Inferior parietal cortex (tissue), 1 donor: ENCODE results near the gene MTA2.

Experiments used
- DNase-seq: peaks from one replicate; pipeline ENCODE4 v3.0.0-alpha.2; 2016; ENCODE audit errors: extremely low spot score

The MTA2 gene

DNA sequence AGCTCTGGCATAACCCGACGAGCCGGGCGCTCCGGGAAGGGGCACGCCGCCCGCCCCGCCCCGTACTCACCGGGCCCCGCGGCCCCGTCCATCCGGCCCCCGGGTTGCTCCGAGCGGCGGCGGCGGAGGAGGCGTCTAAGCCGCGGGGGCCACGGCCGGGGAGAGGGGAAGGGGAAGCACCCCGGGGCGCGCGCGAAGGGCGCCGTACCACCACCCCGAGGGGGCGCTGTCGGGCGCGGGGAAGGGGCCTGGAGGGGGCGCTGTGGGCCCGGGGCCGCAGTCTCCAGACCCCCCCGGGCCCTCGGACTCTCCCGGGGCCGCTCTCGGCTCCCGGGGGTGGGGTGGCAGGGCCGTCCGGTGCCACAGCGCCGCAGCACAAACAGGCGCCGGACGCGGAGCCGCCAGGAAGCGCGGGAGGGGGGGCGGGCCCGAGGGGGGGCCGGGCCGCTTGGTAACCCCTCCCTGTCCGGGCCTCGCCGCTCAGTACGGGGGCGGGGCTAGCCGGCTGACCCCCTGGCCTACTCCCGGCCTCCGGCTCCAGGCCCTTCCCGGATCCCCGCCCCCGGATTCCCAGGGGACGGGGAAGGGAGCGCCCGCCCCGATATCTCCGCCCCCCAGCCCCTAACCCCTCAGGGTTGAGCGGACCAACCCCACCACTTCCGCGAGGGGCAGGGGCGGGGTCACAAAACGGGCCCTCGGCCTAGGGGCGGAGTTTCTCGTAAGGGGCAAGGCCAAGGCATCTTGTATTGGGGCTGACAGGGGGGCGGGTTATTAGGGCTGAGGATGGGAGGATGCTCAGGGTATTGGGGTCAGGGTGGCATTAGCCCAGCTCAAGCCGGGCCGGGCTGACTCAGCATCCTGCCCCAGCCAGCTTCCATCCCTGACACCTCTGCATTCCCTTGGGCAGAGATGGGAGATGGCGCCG lies 11.0 kb upstream of the MTA2 start, which contains the start of the genes EML3 and ROM1:
TSS of gene EML3 (minus strand) at position 410 of the 925 bp plus-strand sequence. CDS start at position 92, 318 bp downstream.
TSS of gene ROM1 (plus strand) at position 892 of the 925 bp plus-strand sequence. CDS start at position 917, 25 bp downstream.
- peak; percentile 58 for DNase-seq

GRCh38 chr11:62611705-62612365 lies 10.2 kb upstream of the MTA2 start:
- DNase-seq: no peak

- DNase-seq: no peak
Measured at GRCh38 chr11:62610814-62611704, 9.4 kb upstream of the MTA2 start.

DNA sequence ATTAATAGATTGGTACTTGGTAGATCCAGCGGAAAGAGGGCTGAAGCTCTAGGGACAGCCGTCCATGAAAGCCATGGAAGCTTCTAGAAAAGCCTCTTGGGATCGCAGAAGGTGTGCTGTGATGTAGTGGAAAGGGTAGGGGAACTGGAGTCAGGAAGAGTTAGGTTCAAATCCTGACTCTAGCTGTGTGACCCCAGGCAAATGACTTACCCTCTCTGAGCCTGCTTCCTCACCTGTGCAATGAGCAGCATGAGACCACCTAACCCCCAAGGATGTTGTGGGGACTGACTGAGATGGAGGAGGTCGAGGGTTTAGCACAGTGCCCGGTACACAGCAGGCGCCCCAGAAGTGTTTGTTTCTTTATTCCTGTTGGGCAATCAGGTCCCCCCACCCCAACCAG lies 8.7 kb upstream of the MTA2 start:
- no peak for DNase-seq

DNA sequence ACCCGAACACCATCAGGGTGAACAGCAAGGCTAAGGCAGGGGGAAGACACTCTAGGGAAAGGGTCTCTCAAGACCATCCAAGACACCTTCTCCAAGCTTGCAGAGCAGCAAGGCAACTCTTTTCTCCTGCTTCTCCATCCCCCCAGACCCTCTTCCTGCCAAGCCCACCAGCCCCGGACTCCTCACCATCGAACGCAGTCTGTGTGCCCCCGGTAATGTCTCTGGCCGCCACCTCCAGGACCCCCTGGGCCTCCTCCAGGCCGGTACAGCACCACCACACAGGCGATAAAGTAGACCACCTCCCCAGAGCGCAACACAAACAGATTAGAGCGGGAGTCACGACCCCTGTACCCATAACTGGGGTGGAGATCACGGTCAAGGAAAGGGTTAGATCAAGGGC lies 7.1 kb upstream of the MTA2 start:
- no peak for DNase-seq

GRCh38 chr11:62607714-62608113 lies 6.0 kb upstream of the MTA2 start:
- DNase-seq: no peak

DNA sequence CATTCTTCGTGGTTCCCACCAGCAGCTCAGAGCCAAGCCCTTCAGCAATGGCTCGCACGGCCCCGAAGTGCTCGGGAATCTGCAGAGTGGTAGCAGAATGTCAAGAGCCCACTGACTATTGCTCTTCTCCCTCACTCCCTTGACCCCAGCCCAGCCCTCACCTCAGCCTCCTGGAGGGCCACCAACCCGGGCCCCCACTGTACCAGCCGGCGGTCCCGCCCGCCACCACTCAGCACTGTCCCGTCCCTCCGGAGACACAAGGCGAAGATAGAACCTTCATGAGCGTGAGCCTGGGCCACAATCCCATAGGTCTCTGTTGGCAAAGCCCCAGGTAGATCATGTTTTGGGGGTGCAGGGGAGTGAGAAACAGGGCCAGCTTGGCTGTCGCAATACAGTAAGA lies 4.2 kb upstream of the MTA2 start:
- no peak for DNase-seq

- DNase-seq: no peak
Measured at GRCh38 chr11:62605467-62605866, 3.8 kb upstream of the MTA2 start.

DNA sequence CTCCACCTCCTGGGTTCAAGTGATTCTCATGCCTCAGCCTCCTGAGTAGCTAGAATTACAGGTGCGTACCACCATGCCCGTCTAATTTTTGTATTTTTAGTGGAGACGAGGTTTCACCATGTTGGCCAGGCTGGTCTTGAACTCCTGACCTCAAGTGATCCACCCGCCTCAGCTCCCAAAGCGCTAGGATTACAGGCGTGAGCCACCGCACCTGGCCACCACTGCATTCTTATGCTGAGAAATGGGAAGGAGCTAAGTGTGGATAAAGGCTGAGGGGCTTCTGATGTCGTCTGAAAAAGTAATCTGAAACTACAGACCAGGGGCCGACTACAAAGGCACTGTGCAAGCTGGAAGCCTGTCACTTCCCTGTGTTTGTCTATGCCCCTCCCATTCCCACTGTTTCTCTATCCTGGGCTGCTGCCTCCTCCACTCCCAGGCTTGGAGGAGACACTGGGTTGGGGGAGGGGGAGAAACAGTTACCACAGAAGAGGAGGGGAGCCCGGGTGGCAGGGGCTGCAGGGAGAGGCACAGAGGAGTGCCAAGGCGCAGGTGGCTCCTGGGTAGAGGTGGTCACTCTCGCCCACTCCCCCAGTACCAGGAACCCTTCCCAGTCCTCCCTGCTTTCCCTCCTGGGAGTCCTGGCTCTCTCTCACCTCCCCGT lies 2.9 kb upstream of the MTA2 start:
- no peak for DNase-seq

- DNase-seq: no peak
Measured at GRCh38 chr11:62603776-62604299, 2.2 kb upstream of the MTA2 start.

DNA sequence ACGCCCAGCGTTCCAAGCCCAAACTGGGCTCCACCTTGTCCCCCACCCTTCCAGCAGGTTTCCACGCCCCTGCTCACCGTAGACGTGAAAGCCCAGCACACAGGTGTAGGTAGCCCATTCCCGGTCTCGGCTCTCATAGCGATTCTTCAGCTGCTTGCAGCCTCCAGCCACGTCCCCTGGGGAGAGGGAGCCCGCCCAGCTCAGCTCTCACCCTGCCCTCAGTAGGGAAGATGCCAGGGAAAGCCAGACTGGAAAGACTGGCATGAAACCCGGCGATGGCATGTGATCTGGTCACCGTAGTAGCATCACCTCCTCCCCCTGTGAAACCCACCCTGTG lies 1.4 kb upstream of the MTA2 start:
- no peak for DNase-seq

DNA sequence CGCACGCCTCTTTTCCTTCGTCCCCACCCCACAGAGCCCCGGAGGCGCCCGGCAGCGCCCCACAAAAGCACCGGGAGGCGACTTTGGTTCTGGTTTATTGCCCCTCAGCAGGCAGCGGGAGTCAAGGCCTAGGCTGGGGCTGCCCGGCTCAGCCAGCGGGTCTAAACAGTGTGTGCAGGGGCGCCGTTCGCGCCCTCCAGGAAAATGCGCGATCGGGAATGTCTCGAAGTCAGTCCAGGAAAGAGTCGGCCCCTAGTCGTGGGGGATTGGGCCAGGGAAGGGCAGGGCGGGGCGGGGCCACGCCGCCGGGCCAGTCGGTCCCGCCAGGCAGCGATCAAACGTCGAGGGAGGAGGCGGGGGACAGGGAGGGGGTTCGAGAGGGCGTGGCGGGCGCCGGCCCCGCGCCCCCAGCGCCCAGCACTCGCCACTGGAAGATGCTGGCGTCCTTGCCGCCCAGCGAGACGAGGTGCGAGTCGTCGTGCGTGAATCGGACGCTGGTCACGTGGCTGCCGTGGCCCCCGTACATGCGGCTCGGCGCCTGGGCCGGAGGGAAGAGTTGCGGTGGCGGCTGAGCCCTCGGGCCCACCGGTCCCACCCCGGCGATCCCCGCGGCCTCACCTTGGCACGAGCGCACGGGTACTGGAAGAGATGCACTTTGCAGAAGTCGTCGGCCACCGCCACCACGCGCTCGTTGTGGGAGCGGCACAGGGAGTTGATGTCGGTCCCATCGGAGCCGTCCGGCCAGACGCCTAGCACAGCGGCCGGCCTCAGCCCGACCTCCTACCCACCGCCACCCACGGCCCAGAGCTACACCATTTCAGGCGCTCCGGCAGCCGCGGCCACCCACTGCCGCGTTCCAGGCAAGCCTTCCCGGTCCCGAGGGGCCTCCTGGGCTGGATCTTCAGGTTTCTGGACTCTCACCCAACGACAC lies 741 bp upstream of the MTA2 start:
- peak; percentile 48 for DNase-seq

DNA sequence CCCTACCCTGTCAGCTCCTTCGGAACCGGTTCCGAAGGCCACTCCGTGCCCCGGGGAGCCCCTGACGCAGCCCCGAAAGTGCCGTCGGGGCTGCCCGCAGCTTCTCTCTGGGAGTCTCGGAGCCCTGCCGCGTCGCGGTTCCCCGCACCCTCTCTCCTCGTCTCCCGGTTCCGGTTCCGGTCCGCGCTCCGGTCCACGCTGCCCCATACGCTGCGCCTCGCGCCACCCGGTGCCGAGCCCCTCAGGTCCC lies 618 bp downstream of the MTA2 start:
- DNase-seq: no peak

DNA sequence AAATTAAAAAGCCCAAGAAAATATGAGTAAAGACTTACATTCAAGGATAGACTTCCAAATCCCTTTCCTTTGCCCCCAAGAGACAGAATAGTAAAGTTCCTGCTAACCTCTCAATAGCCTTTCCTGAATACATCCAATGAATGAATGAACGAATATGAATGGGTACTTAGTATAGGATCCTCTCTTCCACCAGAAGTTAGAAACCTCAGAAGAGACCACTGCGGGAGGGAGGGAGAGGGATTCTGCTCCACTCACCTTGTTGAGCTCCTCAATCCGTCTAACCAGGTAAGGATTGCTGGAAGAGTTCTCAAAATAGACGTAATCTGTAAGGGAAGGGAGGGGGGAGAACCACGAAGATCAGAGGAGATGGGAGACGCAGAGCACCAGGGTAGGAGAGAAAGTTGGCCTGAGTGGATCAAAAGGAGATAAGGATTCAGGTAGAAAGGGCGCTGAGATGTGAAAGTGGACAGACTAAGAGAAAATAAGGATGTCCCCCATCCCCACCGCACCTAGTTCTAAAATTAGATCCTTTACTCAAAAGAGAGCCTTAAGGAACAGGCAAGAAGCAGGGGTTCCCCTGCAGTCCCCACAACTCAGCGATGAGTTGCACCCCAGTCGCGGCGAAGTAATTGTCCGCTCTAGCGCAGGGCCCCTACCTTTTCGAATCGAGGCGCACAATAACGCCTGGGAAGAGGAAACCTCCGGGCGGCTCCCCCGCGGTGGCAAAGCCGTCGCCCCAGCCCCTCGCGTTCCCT lies 1.1 kb downstream of the MTA2 start:
- DNase-seq: no peak

- no peak for DNase-seq
Measured at GRCh38 chr11:62599901-62600300, 1.8 kb downstream of the MTA2 start.

DNA sequence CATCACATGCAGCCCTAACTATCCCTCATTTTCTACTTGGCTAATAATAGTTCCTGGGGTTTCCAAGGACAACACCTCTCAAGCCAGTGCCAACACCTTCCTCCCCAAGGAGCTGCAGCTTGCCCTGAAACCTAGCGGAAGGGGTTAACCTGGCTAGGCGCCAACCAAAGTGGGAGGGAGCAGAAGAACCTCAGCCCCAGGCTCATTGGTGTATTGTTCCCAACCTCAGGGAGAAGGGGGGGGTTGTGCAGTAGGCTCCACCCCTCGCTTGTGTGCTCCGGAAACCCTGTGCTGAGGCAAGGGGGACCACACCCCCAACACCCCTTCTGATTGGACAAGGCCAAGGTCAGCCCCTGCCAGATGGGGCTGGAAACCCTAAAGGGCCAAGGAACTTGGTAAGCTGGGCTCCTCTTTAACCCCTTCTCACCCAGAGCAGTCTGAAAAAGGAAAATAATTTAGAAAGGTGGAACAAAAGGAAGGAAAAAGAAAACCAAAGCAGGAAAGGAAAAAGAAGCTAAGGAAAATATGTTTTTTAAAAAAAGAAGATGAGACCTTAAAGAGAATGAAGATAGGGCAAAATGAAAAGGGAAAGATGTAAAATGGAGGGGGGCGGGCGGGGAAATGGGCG lies 2.5 kb downstream of the MTA2 start:
- DNase-seq: peak; percentile 90

DNA sequence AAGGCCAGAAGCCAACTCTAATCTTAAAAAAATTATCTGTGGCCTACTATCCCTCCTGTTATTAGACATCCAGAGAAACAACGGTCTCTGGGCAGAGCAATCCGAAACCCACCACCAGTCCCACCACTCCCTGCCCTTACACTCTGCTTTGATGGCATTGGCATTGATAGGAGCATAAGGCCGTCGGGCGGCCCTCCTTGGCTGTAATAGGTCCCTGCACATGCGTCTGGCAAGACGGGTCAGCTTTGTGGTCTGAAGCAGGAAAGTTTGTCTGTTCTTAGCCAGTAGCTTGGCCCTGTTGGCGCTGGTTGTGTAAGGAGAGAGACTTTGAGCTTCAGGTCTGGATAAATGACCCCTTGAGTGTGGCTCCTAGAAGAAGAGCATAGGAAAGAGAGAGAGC lies 6.5 kb downstream of the MTA2 start:
- no peak for DNase-seq

GRCh38 chr11:62593434-62594044 lies 8.1 kb downstream of the MTA2 start:
- DNase-seq: peak; percentile 70

DNA sequence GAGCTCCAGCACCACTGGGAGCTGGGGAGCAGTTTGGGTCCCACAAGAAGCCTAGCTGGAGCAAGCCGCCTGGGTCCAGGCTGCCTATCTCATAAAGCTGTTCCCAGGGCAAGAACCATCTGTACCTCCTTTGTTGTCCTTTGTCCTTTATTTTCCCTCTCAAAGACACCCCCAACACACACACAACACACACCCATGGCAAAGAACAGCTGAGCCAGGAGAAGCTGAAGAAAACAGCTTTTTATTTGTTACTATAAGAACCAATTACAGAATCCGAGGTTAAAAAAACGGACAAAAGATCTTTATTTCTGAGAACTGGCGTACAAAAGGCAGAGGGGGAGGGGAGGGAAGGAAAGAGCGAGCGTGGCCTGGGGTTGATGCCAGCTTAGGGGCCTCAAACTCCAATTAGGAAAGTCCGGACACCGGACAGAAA lies 8.7 kb downstream of the MTA2 start:
- peak; percentile 49 for DNase-seq
